Activated CD4-positive, alpha-beta T cell treated with anti-CD3 and anti-CD28 coated beads, Interleukin-2, amount 10 ng/mL, durations not matched to agents 24 days and 14 days (primary cell): ENCODE results near the gene AGR2. TPM values are rescaled to one million over a fixed set of nuclear protein-coding genes. Genes with fewer than 3 reads are reported as not detected.

Experiments used
- DNase-seq: peaks from one replicate; pipeline ENCODE4 v3.0.0; 2022
- H3K27ac Mint-ChIP-seq: one replicate; pipeline ENCODE4 v1.8.0; 2022; ENCODE audit warnings: mild to moderate bottlenecking, mixed read lengths
- H3K27me3 Mint-ChIP-seq: one replicate; pipeline ENCODE4 v1.8.0; 2022; ENCODE audit warnings: mixed read lengths
- H3K36me3 Mint-ChIP-seq: one replicate; pipeline ENCODE4 v1.8.0; 2022; ENCODE audit warnings: low read depth, mild to moderate bottlenecking, mixed read lengths
- H3K4me1 Mint-ChIP-seq: one replicate; pipeline ENCODE4 v1.8.0; 2021; ENCODE audit warnings: mixed read lengths
- H3K4me3 Mint-ChIP-seq: one replicate; pipeline ENCODE4 v1.8.0; 2022; ENCODE audit warnings: mild to moderate bottlenecking, moderate library complexity, mixed read lengths
- H3K9me3 Mint-ChIP-seq: one replicate; pipeline ENCODE4 v1.8.0; 2021; ENCODE audit warnings: mixed read lengths
- intact Hi-C: fragments of 100-400 bp; cut with micrococcal nuclease; formaldehyde crosslinking; loops from one replicate; pipeline ENCODE4 v1.15.1; 2023
- total RNA-seq: library from RNA; stranded (reverse); gene quantifications from 2 replicates; pipeline ENCODE4 v1.2.3, GENCODE V29; 2022

AGR2 gene
- total RNA-seq, 1 donor from 2014 or later = not detected

- Mint-ChIP-seq H3K36me3 (no peaks in the 10 kb centered on the region), H3K9me3 (no peaks in the 10 kb centered on the region), H3K4me3 (no peak overlapping the region), H3K27me3 (peaks cover 10% of the 10 kb centered on the region), H3K27ac (no peak overlapping the region), H3K4me1 (no peaks in the 10 kb centered on the region)
- intact Hi-C loops = no loop called here
- no peak for DNase-seq
Measured at GRCh38 chr7:16836481-16836880, 31.7 kb upstream of the AGR2 start.

GRCh38 chr7:16833373-16833772 is 28.6 kb upstream of the AGR2 start:
- H3K9me3 Mint-ChIP-seq = no peaks in the 10 kb centered on the region
- intact Hi-C loops = no loop called here
- H3K4me1 Mint-ChIP-seq = no peaks in the 10 kb centered on the region
- H3K36me3 Mint-ChIP-seq = no peaks in the 10 kb centered on the region
- no peak overlapping the region for H3K27ac Mint-ChIP-seq
- no peak overlapping the region for H3K4me3 Mint-ChIP-seq
- DNase-seq = no peak
- H3K27me3 Mint-ChIP-seq = peaks cover 10% of the 10 kb centered on the region

GRCh38 chr7:16826060-16826459 is 21.3 kb upstream of the AGR2 start:
- Mint-ChIP-seq H3K27me3 (peaks cover 11% of the 10 kb centered on the region), H3K9me3 (no peaks in the 10 kb centered on the region), H3K4me1 (no peaks in the 10 kb centered on the region), H3K4me3 (no peak overlapping the region), H3K27ac (no peak overlapping the region), H3K36me3 (no peaks in the 10 kb centered on the region)
- intact Hi-C loops = no loop called here
- DNase-seq = no peak

- no peaks in the 10 kb centered on the region for H3K36me3 Mint-ChIP-seq
- H3K4me1 Mint-ChIP-seq = no peaks in the 10 kb centered on the region
- intact Hi-C loops = no loop called here
- H3K4me3 Mint-ChIP-seq = no peak overlapping the region
- H3K27ac Mint-ChIP-seq = no peak overlapping the region
- DNase-seq = no peak
- peaks cover 3% of the 10 kb centered on the region for H3K9me3 Mint-ChIP-seq
- H3K27me3 Mint-ChIP-seq = peaks cover 2% of the 10 kb centered on the region
Measured at GRCh38 chr7:16822029-16822428, 17.2 kb upstream of the AGR2 start.

- Mint-ChIP-seq H3K4me3 (no peak overlapping the region), H3K27me3 (peaks cover 2% of the 10 kb centered on the region), H3K36me3 (no peaks in the 10 kb centered on the region), H3K9me3 (peaks cover 3% of the 10 kb centered on the region), H3K4me1 (no peaks in the 10 kb centered on the region), H3K27ac (no peak overlapping the region)
- intact Hi-C loops = no loop called here
- no peak for DNase-seq
Measured at GRCh38 chr7:16818732-16819131, 13.9 kb upstream of the AGR2 start.

GRCh38 chr7:16817536-16817935 is 12.7 kb upstream of the AGR2 start:
- no peaks in the 10 kb centered on the region for H3K4me1 Mint-ChIP-seq
- H3K36me3 Mint-ChIP-seq = no peaks in the 10 kb centered on the region
- no peak overlapping the region for H3K27ac Mint-ChIP-seq
- H3K9me3 Mint-ChIP-seq = peaks cover 3% of the 10 kb centered on the region
- H3K27me3 Mint-ChIP-seq = peaks cover 2% of the 10 kb centered on the region
- intact Hi-C loops = no loop called here
- no peak for DNase-seq
- no peak overlapping the region for H3K4me3 Mint-ChIP-seq

- Mint-ChIP-seq H3K36me3 (no peaks in the 10 kb centered on the region), H3K4me1 (no peaks in the 10 kb centered on the region), H3K4me3 (no peak overlapping the region)
Measured at GRCh38 chr7:16816824-16817223, 12.0 kb upstream of the AGR2 start.

GRCh38 chr7:16815001-16815400 is 10.2 kb upstream of the AGR2 start:
- intact Hi-C loops = no loop called here
- no peaks in the 10 kb centered on the region for H3K4me1 Mint-ChIP-seq
- DNase-seq = no peak
- H3K27me3 Mint-ChIP-seq = peaks cover 8% of the 10 kb centered on the region
- H3K4me3 Mint-ChIP-seq = no peak overlapping the region
- H3K9me3 Mint-ChIP-seq = peaks cover 2% of the 10 kb centered on the region
- H3K27ac Mint-ChIP-seq = no peak overlapping the region
- H3K36me3 Mint-ChIP-seq = no peaks in the 10 kb centered on the region

More at GRCh38 chr7:16816824-16817223, 12.0 kb upstream of the AGR2 start:
- no peak overlapping the region for H3K27ac Mint-ChIP-seq
- DNase-seq = no peak
- peaks cover 2% of the 10 kb centered on the region for H3K27me3 Mint-ChIP-seq
- intact Hi-C loops = no loop called here
- H3K9me3 Mint-ChIP-seq = peaks cover 3% of the 10 kb centered on the region

- Mint-ChIP-seq H3K4me3 (no peak overlapping the region), H3K9me3 (no peaks in the 10 kb centered on the region), H3K36me3 (no peaks in the 10 kb centered on the region), H3K27ac (no peak overlapping the region), H3K27me3 (peaks cover 11% of the 10 kb centered on the region), H3K4me1 (no peaks in the 10 kb centered on the region)
- DNase-seq = no peak
- intact Hi-C loops = no loop called here
Measured at GRCh38 chr7:16813232-16813616, 8.4 kb upstream of the AGR2 start.

- H3K4me3 Mint-ChIP-seq = no peak overlapping the region
- DNase-seq = no peak
- intact Hi-C loops = no loop called here
- no peaks in the 10 kb centered on the region for H3K4me1 Mint-ChIP-seq
- H3K27ac Mint-ChIP-seq = no peak overlapping the region
- H3K36me3 Mint-ChIP-seq = no peaks in the 10 kb centered on the region
- no peaks in the 10 kb centered on the region for H3K9me3 Mint-ChIP-seq
- peaks cover 13% of the 10 kb centered on the region for H3K27me3 Mint-ChIP-seq
Measured at GRCh38 chr7:16812542-16813231, 7.9 kb upstream of the AGR2 start.

GRCh38 chr7:16811551-16811950 is 6.8 kb upstream of the AGR2 start:
- Mint-ChIP-seq H3K9me3 (no peaks in the 10 kb centered on the region), H3K27me3 (peaks cover 13% of the 10 kb centered on the region), H3K4me1 (no peaks in the 10 kb centered on the region), H3K4me3 (no peak overlapping the region), H3K36me3 (no peaks in the 10 kb centered on the region), H3K27ac (no peak overlapping the region)
- no peak for DNase-seq
- intact Hi-C loops = no loop called here

- Mint-ChIP-seq H3K9me3 (no peaks in the 10 kb centered on the region), H3K4me3 (no peak overlapping the region), H3K36me3 (no peaks in the 10 kb centered on the region), H3K4me1 (no peaks in the 10 kb centered on the region), H3K27ac (no peak overlapping the region), H3K27me3 (peaks cover 14% of the 10 kb centered on the region)
- intact Hi-C loops = no loop called here
- no peak for DNase-seq
Measured at GRCh38 chr7:16810573-16810972, 5.8 kb upstream of the AGR2 start.

- H3K27ac Mint-ChIP-seq = no peak overlapping the region
- no peak for DNase-seq
- H3K27me3 Mint-ChIP-seq = peaks cover 14% of the 10 kb centered on the region
- H3K9me3 Mint-ChIP-seq = no peaks in the 10 kb centered on the region
- no peak overlapping the region for H3K4me3 Mint-ChIP-seq
- H3K4me1 Mint-ChIP-seq = no peaks in the 10 kb centered on the region
- intact Hi-C loops = no loop called here
- no peaks in the 10 kb centered on the region for H3K36me3 Mint-ChIP-seq
Measured at GRCh38 chr7:16810112-16810511, 5.3 kb upstream of the AGR2 start.

- H3K4me3 Mint-ChIP-seq = no peak overlapping the region
- intact Hi-C loops = no loop called here
- no peak overlapping the region for H3K27ac Mint-ChIP-seq
- peaks cover 17% of the 10 kb centered on the region for H3K27me3 Mint-ChIP-seq
- H3K36me3 Mint-ChIP-seq = no peaks in the 10 kb centered on the region
- H3K4me1 Mint-ChIP-seq = no peaks in the 10 kb centered on the region
- DNase-seq = no peak
- H3K9me3 Mint-ChIP-seq = no peaks in the 10 kb centered on the region
Measured at GRCh38 chr7:16805441-16805840, 642 bp upstream of the AGR2 start.
